CD8-positive, alpha-beta memory T cell (primary cell): ENCODE results near the gene FTCD. TPM values are rescaled to one million over a fixed set of nuclear protein-coding genes. Genes with fewer than 3 reads are reported as not detected.

ENCODE experiments used
- CTCF ChIA-PET: fragments of 350-600 bp; sonication (Branson Sonifier 250); formaldehyde crosslinking; loops from one replicate; lab custom pipeline; 2021; ENCODE audit warnings: antibody characterized with exemption; lab: Charles Lee
- POLR2A ChIA-PET: fragments of 350-600 bp; sonication (Branson Sonifier 250); formaldehyde crosslinking; loops from one replicate; lab custom pipeline; 2021; ENCODE audit warnings: antibody characterized with exemption; lab: Charles Lee
- DNase-seq, 5 donors: peaks; one replicate each; pipeline versions ENCODE4 v3.0.0 to v3.0.0-alpha.2; 2020 to 2022; ENCODE audit warnings: mixed read lengths in 1 of 5
- H3K27ac ChIP-seq: one replicate; pipeline ENCODE4 v1.7.0; 2013; ENCODE audit warnings: low read depth, mild to moderate bottlenecking, low read length, moderate library complexity
- H3K27me3 ChIP-seq: 2 replicates; pipeline ENCODE4 v1.7.0; 2013; ENCODE audit warnings: low read length, mild to moderate bottlenecking; ENCODE audit not compliant: insufficient read depth, poor library complexity, severe bottlenecking
- H3K36me3 ChIP-seq: 2 replicates; pipeline ENCODE4 v1.7.0; 2013; ENCODE audit warnings: mild to moderate bottlenecking, low read length, moderate library complexity; ENCODE audit not compliant: insufficient read depth
- H3K4me1 ChIP-seq: 2 replicates; pipeline ENCODE4 v1.7.0; 2013; ENCODE audit warnings: mild to moderate bottlenecking, low read length, moderate library complexity; ENCODE audit not compliant: insufficient read depth
- H3K4me3 ChIP-seq: 2 replicates; pipeline ENCODE4 v1.7.0; 2013; ENCODE audit warnings: mild to moderate bottlenecking, low read length
- H3K9me3 ChIP-seq: 2 replicates; pipeline ENCODE4 v1.7.0; 2013; ENCODE audit warnings: mild to moderate bottlenecking, low read length
- H3K27ac Mint-ChIP-seq, 8 donors: one replicate each; pipeline ENCODE4 v1.8.0; 2020 to 2021; ENCODE audit warnings: mixed read lengths in 8 of 8, mild to moderate bottlenecking in 6 of 8, inconsistent platforms in 3 of 8, moderate library complexity in 3 of 8
- H3K27me3 Mint-ChIP-seq, 2 donors: one replicate each; pipeline ENCODE4 v1.8.0; 2020 to 2021; ENCODE audit warnings: mixed read lengths in 2 of 2, mild to moderate bottlenecking in 1 of 2, moderate library complexity in 1 of 2
- H3K36me3 Mint-ChIP-seq, 3 donors: one replicate each; pipeline ENCODE4 v1.8.0; 2020 to 2021; ENCODE audit warnings: mixed read lengths in 3 of 3, inconsistent platforms in 1 of 3, mild to moderate bottlenecking in 1 of 3
- H3K4me1 Mint-ChIP-seq, 3 donors: one replicate each; pipeline ENCODE4 v1.8.0; 2020 to 2021; ENCODE audit warnings: mixed read lengths in 3 of 3, inconsistent platforms in 1 of 3, mild to moderate bottlenecking in 1 of 3
- H3K4me3 Mint-ChIP-seq, 7 donors: one replicate each; pipeline ENCODE4 v1.8.0; 2020 to 2021; ENCODE audit warnings: mixed read lengths in 7 of 7, mild to moderate bottlenecking in 6 of 7, moderate library complexity in 4 of 7, inconsistent platforms in 2 of 7
- H3K9me3 Mint-ChIP-seq, 5 donors: one replicate each; pipeline ENCODE4 v1.8.0; 2020 to 2022; ENCODE audit warnings: mixed read lengths in 5 of 5, mild to moderate bottlenecking in 3 of 5, moderate library complexity in 2 of 5, inconsistent platforms in 1 of 5
- polyA plus RNA-seq: library from polyadenylated mRNA; unstranded; fragments of 300-500 nt; fragmentation: Illumina TruSeq; gene quantifications from one replicate; pipeline ENCODE4 v1.2.3, GENCODE V29; 2021
- total RNA-seq, 2 experiments: library from RNA; stranded (reverse); gene quantifications; one replicate each; pipeline ENCODE4 v1.2.3, GENCODE V29; 2021

FTCD gene
- total and polyA plus RNA-seq, 3 experiments from 2014 or later = not detected

DNA sequence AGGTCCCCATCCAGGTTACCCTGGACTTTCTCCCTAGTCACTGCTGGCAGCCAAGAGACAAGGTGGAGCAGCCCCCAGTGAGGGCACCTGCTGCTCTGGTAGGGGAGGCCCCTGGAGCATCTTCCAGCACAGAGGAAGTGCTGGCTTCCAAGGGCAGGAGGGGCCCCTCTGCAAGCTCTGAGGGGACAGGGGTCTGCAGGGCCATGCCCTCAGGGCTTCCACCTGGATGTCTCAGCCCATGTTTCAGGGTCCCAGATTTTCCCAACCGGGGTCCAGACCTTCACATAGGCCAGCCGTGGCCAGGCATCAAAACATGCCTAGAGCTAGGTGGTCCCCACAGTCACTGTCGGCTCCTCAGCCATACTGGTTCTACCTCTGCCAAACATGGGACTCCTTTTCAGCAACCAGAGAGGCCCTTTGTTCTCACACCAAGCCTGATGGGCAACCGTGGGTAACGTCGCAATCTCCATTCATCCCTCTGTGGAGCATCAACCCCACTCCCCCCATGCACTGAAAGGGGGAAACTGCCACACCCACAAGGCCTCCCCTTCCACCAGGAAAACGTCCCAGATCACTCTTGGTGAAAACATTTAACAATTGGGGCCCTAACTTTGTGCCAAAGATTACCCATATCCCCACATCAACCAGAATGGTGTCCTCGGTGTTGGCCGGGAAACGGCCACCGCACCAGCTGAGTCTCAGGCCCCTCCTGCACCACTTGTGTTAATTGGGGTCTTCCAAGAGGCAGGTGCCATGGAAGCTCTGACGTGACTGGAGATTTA lies 59.4 kb downstream of the FTCD start:
- H3K4me1 ChIP-seq = no peaks in the 10 kb centered on the region
- peak overlapping the region in 5 of 7 donors; percentile 28 to 71 (median 40) for H3K4me3 Mint-ChIP-seq
- peaks cover 13 to 19% of the 10 kb centered on the region in 2 donors for H3K27me3 Mint-ChIP-seq
- peaks cover 0 to 6% (median 0%) of the 10 kb centered on the region in 5 donors for H3K9me3 Mint-ChIP-seq
- CTCF ChIA-PET = no interaction called here
- H3K4me1 Mint-ChIP-seq = peaks cover 15 to 31% (median 19%) of the 10 kb centered on the region in 3 donors
- no peaks in the 10 kb centered on the region for H3K9me3 ChIP-seq
- H3K36me3 Mint-ChIP-seq = no peaks in the 10 kb centered on the region
- peak in 1 of 5 donors; percentile 33 for DNase-seq
- POLR2A ChIA-PET = no interaction called here
- no peak overlapping the region for H3K4me3 ChIP-seq
- no peak overlapping the region for H3K27ac ChIP-seq
- no peaks in the 10 kb centered on the region for H3K36me3 ChIP-seq
- no peaks in the 10 kb centered on the region for H3K27me3 ChIP-seq
- H3K27ac Mint-ChIP-seq = peak overlapping the region in 2 of 8 donors; percentile 7 to 24

DNA sequence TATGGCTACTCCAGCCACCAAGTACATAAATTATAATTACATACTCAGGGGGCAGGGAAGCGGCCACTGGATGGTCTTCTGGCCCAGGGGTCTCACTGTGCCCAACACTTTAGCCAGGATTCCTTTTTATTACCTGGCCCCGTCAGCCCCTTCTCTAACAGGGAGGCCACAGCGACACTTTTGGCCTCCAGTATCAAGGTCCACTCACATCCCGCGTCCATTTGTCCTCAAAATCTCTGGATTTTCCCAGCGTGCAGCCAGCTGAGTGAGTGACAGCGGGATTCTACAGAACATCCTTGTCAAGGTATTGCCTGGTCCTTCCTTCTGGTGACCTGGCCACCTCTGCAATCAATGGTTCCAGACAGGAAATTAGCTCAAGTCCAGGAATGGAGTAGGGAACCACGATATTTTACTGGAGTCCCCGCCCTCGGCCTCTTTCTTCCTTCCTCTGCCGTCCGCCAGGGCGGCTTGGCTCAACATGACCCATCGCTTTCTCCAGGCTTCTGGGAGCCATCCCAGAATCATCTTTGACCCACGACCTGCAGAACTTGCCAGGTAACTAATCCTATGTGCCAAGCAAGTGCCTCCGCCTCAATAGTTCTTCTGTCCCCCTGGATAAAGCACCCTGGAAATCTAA lies 60.2 kb downstream of the FTCD start:
- Mint-ChIP-seq H3K36me3 (no peaks in the 10 kb centered on the region), H3K4me1 (peaks cover 10 to 23% (median 12%) of the 10 kb centered on the region in 3 donors), H3K9me3 (peaks cover 0 to 6% (median 0%) of the 10 kb centered on the region in 5 donors), H3K27ac (peak overlapping the region in 3 of 8 donors; percentile 22 to 76 (median 72)), H3K27me3 (peaks cover 5 to 12% of the 10 kb centered on the region in 2 donors), H3K4me3 (no peak overlapping the region)
- ChIA-PET POLR2A (no interaction called here), CTCF (no interaction called here)
- DNase-seq = no peak
- H3K36me3 ChIP-seq = no peaks in the 10 kb centered on the region
- no peaks in the 10 kb centered on the region for H3K27me3 ChIP-seq
- no peaks in the 10 kb centered on the region for H3K4me1 ChIP-seq
- H3K4me3 ChIP-seq = no peak overlapping the region
- H3K27ac ChIP-seq = no peak overlapping the region
- H3K9me3 ChIP-seq = no peaks in the 10 kb centered on the region

DNA sequence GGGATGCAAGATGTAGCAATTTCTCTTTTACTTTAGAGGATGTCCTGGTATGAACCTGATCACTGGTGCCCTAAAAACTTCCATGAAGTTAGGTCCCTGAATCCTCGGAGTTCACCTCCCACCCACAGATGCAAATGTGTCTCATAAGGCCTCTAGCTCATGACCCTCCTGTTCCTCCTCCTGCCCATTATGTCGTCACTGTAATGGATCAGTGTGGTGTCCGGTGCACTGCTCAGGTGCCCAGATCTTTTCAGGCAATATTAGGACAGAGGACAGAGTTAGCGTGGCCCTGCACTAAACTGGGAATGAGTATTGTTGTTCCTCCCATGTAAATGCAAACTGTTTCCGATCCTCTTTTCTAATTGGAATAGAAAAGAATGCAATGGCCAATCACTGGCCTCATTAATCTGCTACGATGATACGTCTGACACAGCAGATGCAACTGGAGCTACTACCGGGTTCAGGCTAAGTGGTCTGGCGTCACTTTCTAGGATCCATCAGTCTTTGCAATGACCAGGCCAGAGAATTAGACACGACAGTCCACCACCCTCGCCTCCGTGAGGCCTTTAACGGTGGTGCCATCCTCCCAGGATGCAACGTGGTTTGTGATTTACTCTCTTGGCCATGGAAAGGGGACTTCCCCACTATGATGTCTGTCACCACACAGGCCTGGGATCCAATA lies 60.8 kb downstream of the FTCD start:
- POLR2A ChIA-PET = no interaction called here
- CTCF ChIA-PET = no interaction called here

DNA sequence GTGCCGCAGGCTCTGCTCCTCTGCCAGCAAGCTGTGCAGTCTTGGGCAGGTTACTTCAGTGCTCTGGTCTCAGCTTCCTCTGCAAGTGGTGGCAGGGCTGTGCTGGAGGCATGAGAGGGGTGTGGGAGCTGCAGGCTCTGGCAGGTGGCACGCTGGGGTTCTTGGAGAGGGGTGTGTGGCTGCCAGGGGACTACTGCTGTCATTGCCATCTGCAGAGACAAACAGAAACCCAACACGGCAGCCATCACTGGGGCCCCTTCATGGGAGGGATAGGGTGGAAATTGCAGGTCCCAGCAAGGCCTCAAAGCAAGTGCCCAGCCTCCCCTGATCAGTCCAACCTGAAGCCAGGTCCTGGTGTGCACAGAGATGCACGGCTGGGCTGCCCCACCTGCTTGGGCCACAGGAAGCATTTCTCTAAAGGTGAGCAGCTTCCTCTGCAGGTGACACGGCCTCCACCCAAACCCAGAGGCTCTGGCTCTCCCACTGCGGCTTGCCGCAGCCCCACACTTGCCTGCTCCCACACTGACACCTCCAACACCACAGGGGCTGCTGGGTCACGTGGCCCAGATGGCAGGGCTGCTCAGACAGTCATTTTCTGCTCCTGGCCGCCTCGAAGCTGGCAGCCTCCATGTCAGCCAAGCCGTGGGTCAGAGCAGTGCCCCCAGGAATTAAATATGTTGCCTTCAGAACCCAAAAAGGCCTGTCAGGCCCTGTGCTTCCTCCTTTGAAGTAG lies 61.5 kb downstream of the FTCD start:
- Histone ChIP-seq H3K9me3 (no peaks in the 10 kb centered on the region), H3K4me3 (no peak overlapping the region), H3K27me3 (no peaks in the 10 kb centered on the region), H3K4me1 (no peaks in the 10 kb centered on the region), H3K27ac (no peak overlapping the region), H3K36me3 (no peaks in the 10 kb centered on the region)
- ChIA-PET POLR2A (no interaction called here), CTCF (no interaction called here)
- H3K27me3 Mint-ChIP-seq = peaks cover 0 to 5% of the 10 kb centered on the region in 2 donors
- no peaks in the 10 kb centered on the region for H3K36me3 Mint-ChIP-seq
- peak in 4 of 5 donors; percentile 17 to 64 (median 40) for DNase-seq
- peaks cover under 1 to 6% (median 4%) of the 10 kb centered on the region in 5 donors for H3K9me3 Mint-ChIP-seq
- H3K4me3 Mint-ChIP-seq = peak overlapping the region in 2 of 7 donors; percentile 32
- peaks cover 10 to 20% (median 12%) of the 10 kb centered on the region in 3 donors for H3K4me1 Mint-ChIP-seq
- peak overlapping the region; percentile 15 to 85 (median 68) for H3K27ac Mint-ChIP-seq

More for the DNA sequence above, 60.8 kb downstream of the FTCD start:
- no peaks in the 10 kb centered on the region for H3K27me3 ChIP-seq
- H3K27ac Mint-ChIP-seq = peak overlapping the region; percentile 22 to 89 (median 72)
- H3K4me1 ChIP-seq = no peaks in the 10 kb centered on the region
- H3K27me3 Mint-ChIP-seq = peaks cover 0 to 8% of the 10 kb centered on the region in 2 donors
- no peaks in the 10 kb centered on the region for H3K36me3 Mint-ChIP-seq
- H3K4me3 Mint-ChIP-seq = peak overlapping the region in 3 of 7 donors; percentile 32 to 45 (median 32)
- H3K36me3 ChIP-seq = no peaks in the 10 kb centered on the region
- no peak overlapping the region for H3K27ac ChIP-seq
- H3K4me3 ChIP-seq = no peak overlapping the region
- H3K4me1 Mint-ChIP-seq = peaks cover 10 to 20% (median 12%) of the 10 kb centered on the region in 3 donors
- no peaks in the 10 kb centered on the region for H3K9me3 ChIP-seq
- H3K9me3 Mint-ChIP-seq = peaks cover 0 to 6% (median 1%) of the 10 kb centered on the region in 5 donors
- DNase-seq = no peak

DNA sequence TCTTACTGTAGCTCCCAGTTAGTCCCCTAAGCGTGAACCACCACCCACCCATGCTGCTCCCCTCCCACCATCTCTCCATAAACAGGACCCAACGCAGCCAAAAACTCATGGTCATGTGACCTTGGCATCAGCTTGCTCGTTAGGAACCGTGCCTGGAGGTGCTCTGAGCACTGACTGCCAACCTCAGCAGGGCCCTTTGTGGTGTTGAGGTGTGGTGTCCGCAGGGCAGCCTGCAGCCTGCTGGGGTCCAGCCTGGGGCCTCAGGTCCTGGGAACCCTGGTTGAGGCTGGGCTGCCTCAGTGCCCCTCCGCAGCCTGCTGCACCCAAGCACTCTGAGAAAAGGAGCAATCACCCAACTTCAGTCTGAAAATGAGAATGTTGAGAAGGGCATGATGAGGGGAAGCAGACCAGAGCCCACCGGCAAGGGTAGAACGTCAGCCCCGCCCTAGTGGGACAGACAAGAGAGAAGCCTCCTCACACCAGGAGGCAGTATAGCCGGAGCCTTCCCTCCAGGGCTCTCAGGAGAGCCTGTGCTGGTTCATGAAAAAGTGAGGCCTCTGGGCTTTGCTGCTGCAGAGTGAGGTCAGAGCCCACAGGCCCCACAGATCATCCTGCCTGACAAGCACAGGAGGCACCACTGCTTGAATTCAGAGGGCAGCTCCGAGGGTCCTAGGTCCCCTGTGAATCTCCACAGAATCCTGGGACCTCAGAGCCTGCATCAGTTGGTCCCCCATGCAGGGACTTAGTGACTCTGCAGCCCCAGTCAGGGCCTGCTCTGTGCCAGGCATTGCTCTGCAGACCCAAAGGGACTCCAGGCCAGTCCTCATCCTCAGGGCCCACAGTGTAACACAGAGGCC lies 62.3 kb downstream of the FTCD start:
- peaks cover 10 to 20% (median 12%) of the 10 kb centered on the region in 3 donors for H3K4me1 Mint-ChIP-seq
- peak overlapping the region in 2 of 8 donors; percentile 23 to 54 for H3K27ac Mint-ChIP-seq
- peak overlapping the region in 1 of 7 donors; percentile 80 for H3K4me3 Mint-ChIP-seq
- DNase-seq = no peak
- POLR2A ChIA-PET = no interaction called here
- H3K27me3 Mint-ChIP-seq = peaks cover 0 to 4% of the 10 kb centered on the region in 2 donors
- H3K4me1 ChIP-seq = no peaks in the 10 kb centered on the region
- no peak overlapping the region for H3K4me3 ChIP-seq
- H3K27ac ChIP-seq = no peak overlapping the region
- peaks cover 8 to 14% (median 11%) of the 10 kb centered on the region in 5 donors for H3K9me3 Mint-ChIP-seq
- CTCF ChIA-PET = no interaction called here
- H3K36me3 ChIP-seq = no peaks in the 10 kb centered on the region
- no peaks in the 10 kb centered on the region for H3K27me3 ChIP-seq
- no peaks in the 10 kb centered on the region for H3K9me3 ChIP-seq
- H3K36me3 Mint-ChIP-seq = no peaks in the 10 kb centered on the region

DNA sequence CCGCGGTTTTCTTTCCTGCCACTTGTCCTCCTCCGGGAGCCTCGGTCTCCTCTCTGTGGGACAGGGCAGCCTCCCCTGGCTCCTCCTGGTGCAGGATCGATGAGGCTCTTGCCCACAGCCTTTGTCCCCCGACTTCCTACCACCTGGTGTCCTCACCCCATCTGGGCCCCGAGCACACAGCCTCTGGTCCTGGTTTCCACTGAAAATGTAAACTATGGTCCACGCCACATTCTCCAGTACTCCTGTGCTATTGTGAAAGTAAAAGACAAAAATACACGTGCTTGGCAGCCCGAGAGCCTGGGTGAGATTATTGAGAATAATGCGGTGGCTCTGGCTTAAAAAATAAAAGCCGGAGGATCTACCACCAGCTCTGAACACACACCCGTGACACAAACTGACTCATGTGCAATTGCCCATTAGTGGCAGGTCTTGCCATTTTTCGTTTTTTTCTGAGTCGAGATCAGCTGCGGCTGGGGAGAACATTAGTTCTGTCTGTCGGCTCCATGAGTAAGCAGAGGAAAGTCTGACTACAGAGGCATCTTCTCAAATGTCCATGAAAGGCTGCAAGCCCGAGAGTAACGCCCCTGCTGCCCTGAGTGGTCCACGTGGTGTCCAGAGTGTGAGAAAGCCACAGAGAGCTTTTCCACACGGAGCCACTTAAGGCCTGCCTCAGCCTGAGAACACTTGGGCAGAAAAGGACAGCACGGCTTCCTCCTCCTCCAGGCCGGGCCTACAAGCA lies 63.2 kb downstream of the FTCD start:
- DNase-seq = no peak

More for the DNA sequence above, 63.2 kb downstream of the FTCD start:
- CTCF ChIA-PET = no interaction called here
- Histone ChIP-seq H3K4me3 (no peak overlapping the region), H3K4me1 (no peaks in the 10 kb centered on the region), H3K27ac (no peak overlapping the region), H3K27me3 (no peaks in the 10 kb centered on the region), H3K9me3 (no peaks in the 10 kb centered on the region), H3K36me3 (no peaks in the 10 kb centered on the region)
- Mint-ChIP-seq H3K36me3 (no peaks in the 10 kb centered on the region), H3K27me3 (peaks cover 0 to 4% of the 10 kb centered on the region in 2 donors), H3K27ac (no peak overlapping the region), H3K4me3 (peak overlapping the region in 1 of 7 donors; percentile 20), H3K4me1 (peaks cover 10 to 20% (median 12%) of the 10 kb centered on the region in 3 donors), H3K9me3 (peaks cover 12 to 16% (median 15%) of the 10 kb centered on the region in 5 donors)
- POLR2A ChIA-PET = no interaction called here
